Esophagus muscularis mucosa (tissue), 4 donors: ENCODE data around the gene BAIAP2. TPM values are rescaled to one million over a fixed set of nuclear protein-coding genes. Genes with fewer than 3 reads are reported as not detected.

ENCODE experiments used
- DNase-seq: peaks from one replicate; pipeline ENCODE4 v3.0.0-alpha.2; 2017; ENCODE audit errors: extremely low spot score
- H3K27ac ChIP-seq, 4 donors: fragments of 200-600 bp; sonication (generic); replicated peaks in 1 of 4; 1 replicate in 3 of 4; 2 replicates in 1 of 4; pipeline ENCODE4 v1.5.1; 2016 to 2019; ENCODE audit warnings: mild to moderate bottlenecking in 1 of 4
- H3K27me3 ChIP-seq, 4 donors: fragments of 200-600 bp; sonication (generic); one replicate each; pipeline versions ENCODE4 v1.5.1 to v1.6.0; 2016 to 2019
- H3K36me3 ChIP-seq, 4 donors: fragments of 200-600 bp; sonication (generic); one replicate each; pipeline ENCODE4 v1.5.1; 2016 to 2019
- H3K4me1 ChIP-seq, 4 donors: fragments of 200-600 bp; sonication (generic); one replicate each; pipeline ENCODE4 v1.5.1; 2016 to 2019
- H3K4me3 ChIP-seq, 4 donors: fragments of 200-600 bp; sonication (generic); 1 replicate in 2 of 4; 2 replicates in 2 of 4; pipeline ENCODE4 v1.5.1; 2016 to 2019; ENCODE audit warnings: mild to moderate bottlenecking in 4 of 4, moderate library complexity in 1 of 4
- H3K9me3 ChIP-seq, 4 donors: fragments of 200-600 bp; sonication (generic); 1 replicate in 3 of 4; 2 replicates in 1 of 4; pipeline ENCODE4 v1.5.1; 2016 to 2019
- EP300 ChIP-seq: sonication (generic); formaldehyde crosslinking; IDR thresholded peaks from one replicate; pipeline ENCODE4 v1.6.1; 2017; ENCODE audit warnings: antibody characterized with exemption
- POLR2A ChIP-seq: fragments of 450-650 bp; IDR thresholded peaks from one replicate; pipeline ENCODE4 v1.6.1; 2017; ENCODE audit warnings: antibody characterized with exemption, moderate library complexity, mild to moderate bottlenecking, low read depth
- POLR2AphosphoS5 ChIP-seq, 2 donors: sonication (generic); formaldehyde crosslinking; IDR thresholded peaks; one replicate each; pipeline ENCODE4 v1.6.1; 2017; ENCODE audit warnings: antibody characterized with exemption in 2 of 2
- WGBS: methylation state at CpG from one replicate; pipeline ENCODE4 v1.1.5; 2018; 5-methylcytosine and 5-hydroxymethylcytosine counted together
- intact Hi-C: fragments of 100-400 bp; cut with DNase I; formaldehyde crosslinking; loops from one replicate; pipeline ENCODE4 v1.15.1; 2023
- total RNA-seq, 4 donors: library from RNA; depleted of rRNA; stranded (reverse); fragments of >200 nt; gene quantifications; one replicate each; pipeline versions ENCODE4 v1.1.0 to v1.2.1, GENCODE V29; 2016
- TF ChIP-seq, protein P1 (sequence below), 3 experiments: fragments of 200-600 bp in 2 of 3; fragments of 450-650 bp in 1 of 3; sonication (generic) in 2 of 3; IDR thresholded peaks; one replicate each; pipeline ENCODE4 v1.5.1; 2017 to 2019; ENCODE audit warnings: antibody characterized with exemption in 3 of 3, mild to moderate bottlenecking in 2 of 3, moderate library complexity in 1 of 3

Gene BAIAP2, protein sequence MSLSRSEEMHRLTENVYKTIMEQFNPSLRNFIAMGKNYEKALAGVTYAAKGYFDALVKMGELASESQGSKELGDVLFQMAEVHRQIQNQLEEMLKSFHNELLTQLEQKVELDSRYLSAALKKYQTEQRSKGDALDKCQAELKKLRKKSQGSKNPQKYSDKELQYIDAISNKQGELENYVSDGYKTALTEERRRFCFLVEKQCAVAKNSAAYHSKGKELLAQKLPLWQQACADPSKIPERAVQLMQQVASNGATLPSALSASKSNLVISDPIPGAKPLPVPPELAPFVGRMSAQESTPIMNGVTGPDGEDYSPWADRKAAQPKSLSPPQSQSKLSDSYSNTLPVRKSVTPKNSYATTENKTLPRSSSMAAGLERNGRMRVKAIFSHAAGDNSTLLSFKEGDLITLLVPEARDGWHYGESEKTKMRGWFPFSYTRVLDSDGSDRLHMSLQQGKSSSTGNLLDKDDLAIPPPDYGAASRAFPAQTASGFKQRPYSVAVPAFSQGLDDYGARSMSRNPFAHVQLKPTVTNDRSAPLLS
- total RNA-seq: 10 to 100 TPM; 31.1 to 54.5 (median 36.7) TPM

DNA sequence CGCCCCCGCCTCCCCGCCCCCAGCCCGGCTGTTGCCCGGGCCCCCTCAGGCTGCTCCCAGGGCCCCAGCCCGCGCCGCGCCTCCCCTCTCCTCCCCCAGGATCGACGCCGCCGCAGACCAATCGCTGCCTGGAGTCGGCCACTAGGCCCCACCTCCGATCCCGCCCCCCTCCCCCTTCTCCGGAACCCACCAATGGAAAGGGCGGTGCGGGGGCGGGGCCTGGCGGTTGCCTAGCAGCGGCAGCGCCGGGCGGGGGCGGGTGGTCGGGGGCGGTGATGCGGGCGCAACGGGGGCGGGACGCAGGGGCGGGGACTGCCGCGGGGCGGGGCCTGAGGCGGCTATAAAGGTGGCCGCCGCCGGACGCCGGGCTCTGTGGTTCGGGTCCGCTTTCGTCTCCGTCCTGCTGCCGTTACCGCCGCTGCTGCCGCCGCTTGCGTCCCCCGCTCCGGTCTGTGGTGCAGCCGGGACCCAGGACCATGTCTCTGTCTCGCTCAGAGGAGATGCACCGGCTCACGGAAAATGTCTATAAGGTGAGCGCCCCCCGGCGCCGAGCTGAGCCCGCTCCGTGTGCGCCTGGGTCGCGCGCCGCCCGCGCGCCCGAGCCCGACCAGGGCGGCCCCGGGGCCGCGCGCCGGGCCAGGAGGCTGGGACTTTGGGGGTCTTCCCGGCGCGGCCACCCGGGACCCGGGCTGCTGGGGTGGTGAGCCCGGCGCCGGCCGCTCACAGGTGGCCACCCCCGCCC, at the start of gene BAIAP2:
Gene BAIAP2 (plus strand): TSS at position 373 of the 742 bp plus-strand sequence. CDS start 104 bp downstream, at position 477.
- Histone ChIP-seq H3K4me1 (peaks cover 66 to 73% (median 67%) of the 10 kb centered on the region in 4 donors), H3K27ac (peak within 1 kb of the TSS; percentile 71 to 89 (median 84))
- intact Hi-C loops: no loop called here

DNA sequence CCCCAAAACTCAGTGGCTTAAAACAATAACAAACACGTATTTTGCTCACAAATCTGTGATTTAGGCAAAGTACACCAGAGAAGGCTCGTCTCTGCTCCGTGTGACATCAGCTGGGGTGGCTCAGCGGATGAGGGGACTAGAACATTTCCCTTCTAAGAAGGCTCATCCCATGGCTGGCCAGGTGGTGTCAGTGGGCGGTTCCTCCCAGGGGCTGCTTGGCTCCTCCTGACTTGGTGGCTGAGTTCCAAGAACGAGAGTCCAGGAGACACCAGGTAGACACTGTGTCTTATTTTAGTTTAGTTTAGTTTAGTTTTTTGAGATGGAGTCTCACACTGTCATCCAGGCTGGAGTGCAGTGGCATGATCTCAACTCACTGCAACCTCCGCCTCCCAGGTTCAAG, 48.9 kb upstream of the BAIAP2 start:
- no peaks in the 10 kb centered on the region for H3K9me3 ChIP-seq
- H3K27ac ChIP-seq: peak overlapping the region in 3 of 4 donors; percentile 27 to 83 (median 76)
- no peaks in the 10 kb centered on the region for H3K36me3 ChIP-seq
- 83% methylated on average over 7 of the region's 7 CpGs for WGBS
- no peak for DNase-seq
- peaks cover 19 to 59% (median 55%) of the 10 kb centered on the region in 4 donors for H3K4me1 ChIP-seq
- intact Hi-C loops: loop anchor here (10.0 kb wide), 1 partner anchor 411 kb away; no protein-coding TSS in a partner anchor
- peaks cover 0 to 1% (median 0%) of the 10 kb centered on the region in 4 donors for H3K27me3 ChIP-seq
- no peak for TF ChIP-seq POLR2AphosphoS5 (IDR thresholded peaks at IDR 0.05)
- TF ChIP-seq, protein P1, sequence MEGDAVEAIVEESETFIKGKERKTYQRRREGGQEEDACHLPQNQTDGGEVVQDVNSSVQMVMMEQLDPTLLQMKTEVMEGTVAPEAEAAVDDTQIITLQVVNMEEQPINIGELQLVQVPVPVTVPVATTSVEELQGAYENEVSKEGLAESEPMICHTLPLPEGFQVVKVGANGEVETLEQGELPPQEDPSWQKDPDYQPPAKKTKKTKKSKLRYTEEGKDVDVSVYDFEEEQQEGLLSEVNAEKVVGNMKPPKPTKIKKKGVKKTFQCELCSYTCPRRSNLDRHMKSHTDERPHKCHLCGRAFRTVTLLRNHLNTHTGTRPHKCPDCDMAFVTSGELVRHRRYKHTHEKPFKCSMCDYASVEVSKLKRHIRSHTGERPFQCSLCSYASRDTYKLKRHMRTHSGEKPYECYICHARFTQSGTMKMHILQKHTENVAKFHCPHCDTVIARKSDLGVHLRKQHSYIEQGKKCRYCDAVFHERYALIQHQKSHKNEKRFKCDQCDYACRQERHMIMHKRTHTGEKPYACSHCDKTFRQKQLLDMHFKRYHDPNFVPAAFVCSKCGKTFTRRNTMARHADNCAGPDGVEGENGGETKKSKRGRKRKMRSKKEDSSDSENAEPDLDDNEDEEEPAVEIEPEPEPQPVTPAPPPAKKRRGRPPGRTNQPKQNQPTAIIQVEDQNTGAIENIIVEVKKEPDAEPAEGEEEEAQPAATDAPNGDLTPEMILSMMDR (IDR thresholded peaks at IDR 0.05): no peak
- no peak for TF ChIP-seq POLR2A
- no peak for TF ChIP-seq EP300
- no peak overlapping the region for H3K4me3 ChIP-seq

More for the DNA sequence above, at the start of gene BAIAP2:
- DNase-seq: peak; percentile 99
- Histone ChIP-seq H3K9me3 (no peaks in the 10 kb centered on the region), H3K4me3 (peak within 1 kb of the TSS; percentile 71 to 94 (median 78)), H3K27me3 (no peaks in the 10 kb centered on the region), H3K36me3 (peaks cover 0 to 30% (median 9%) of the 10 kb centered on the region in 4 donors)
- TF ChIP-seq EP300 (no peak), POLR2AphosphoS5 (IDR thresholded peaks at IDR 0.05) (peak; percentile 98 to 99), POLR2A (peak; percentile 96)
- TF ChIP-seq, protein P1 (IDR thresholded peaks at IDR 0.05): no peak
- no CpG with 5 or more reads among the region's 92 CpGs for WGBS

DNA sequence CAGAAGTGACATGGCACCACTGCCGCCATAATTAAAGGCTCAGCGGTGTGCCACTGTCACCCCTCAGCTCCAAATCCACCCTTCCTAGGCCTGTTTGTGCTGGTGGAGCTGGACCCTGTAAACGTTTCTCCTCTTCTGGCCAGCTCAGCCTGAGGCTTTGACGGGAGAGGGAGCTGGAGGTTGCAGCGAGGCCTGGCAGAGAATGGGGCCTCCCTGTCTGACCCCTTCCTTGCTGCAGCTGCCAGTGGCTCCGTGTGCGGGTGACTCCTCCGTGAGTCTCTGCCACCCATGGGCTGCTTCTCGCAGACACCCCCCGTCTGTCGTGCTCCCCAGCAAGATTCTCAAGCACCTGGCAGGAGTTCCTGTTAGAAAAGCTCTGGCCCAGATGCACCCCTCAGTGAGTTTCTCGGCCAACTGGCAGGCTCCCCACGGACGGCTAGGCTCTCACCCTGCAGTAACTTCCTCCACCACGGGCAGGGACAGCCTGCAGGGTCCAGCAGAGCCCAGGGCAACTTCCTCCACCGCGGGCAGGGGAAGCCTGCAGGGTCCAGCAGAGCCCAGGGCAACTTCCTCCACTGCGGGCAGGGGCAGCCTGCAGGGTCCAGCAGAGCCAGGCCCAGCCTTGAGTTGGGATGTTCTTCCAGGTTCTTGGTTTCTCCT, 48.0 kb upstream of the BAIAP2 start:
- Histone ChIP-seq H3K9me3 (no peaks in the 10 kb centered on the region), H3K4me1 (peaks cover 17 to 56% (median 53%) of the 10 kb centered on the region in 4 donors), H3K27ac (peak overlapping the region in 3 of 4 donors; percentile 7 to 67 (median 28)), H3K36me3 (no peaks in the 10 kb centered on the region), H3K4me3 (no peak overlapping the region), H3K27me3 (no peaks in the 10 kb centered on the region)
- no peak for TF ChIP-seq POLR2AphosphoS5 (IDR thresholded peaks at IDR 0.05)
- intact Hi-C loops: loop anchor here (10.0 kb wide), 1 partner anchor 412 kb away; no protein-coding TSS in a partner anchor
- DNase-seq: no peak
- WGBS: 39% methylated on average over 11 of the region's 18 CpGs

DNA sequence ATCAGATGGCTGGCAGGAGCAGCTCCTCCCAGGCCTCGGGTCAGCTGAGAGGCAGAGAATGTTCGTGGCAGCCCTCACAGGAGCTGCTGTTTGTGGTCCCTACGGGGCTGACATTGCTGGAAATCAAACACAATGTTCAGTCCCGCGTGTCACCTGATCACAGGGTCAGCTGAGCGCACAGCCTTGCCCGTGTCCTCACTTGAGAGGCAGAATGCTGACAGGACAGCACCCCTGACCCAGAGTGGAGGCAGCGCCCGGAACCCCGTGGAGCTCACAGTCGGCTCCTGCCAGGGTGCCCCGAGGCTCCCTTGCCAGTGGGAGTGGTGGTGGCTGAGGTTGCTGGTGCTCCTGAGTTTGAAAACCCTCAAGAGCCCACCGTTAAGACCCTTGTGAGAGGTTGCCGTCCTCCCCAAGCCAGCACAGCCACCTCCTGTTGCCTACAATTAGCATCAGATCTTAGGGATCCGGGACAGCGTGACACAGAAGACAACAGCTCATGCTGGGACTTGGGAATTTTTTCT, 47.0 kb upstream of the BAIAP2 start:
- TF ChIP-seq POLR2A (no peak), POLR2AphosphoS5 (IDR thresholded peaks at IDR 0.05) (no peak)
- Histone ChIP-seq H3K27me3 (no peaks in the 10 kb centered on the region), H3K27ac (peak overlapping the region in 2 of 4 donors; percentile 28 to 67), H3K36me3 (no peaks in the 10 kb centered on the region), H3K9me3 (no peaks in the 10 kb centered on the region), H3K4me3 (no peak overlapping the region), H3K4me1 (peaks cover 23 to 66% (median 62%) of the 10 kb centered on the region in 4 donors)
- DNase-seq: no peak
- intact Hi-C loops: loop anchor here (10.0 kb wide), 1 partner anchor 413 kb away; no protein-coding TSS in a partner anchor
- 70% methylated on average over 4 of the region's 16 CpGs for WGBS

DNA sequence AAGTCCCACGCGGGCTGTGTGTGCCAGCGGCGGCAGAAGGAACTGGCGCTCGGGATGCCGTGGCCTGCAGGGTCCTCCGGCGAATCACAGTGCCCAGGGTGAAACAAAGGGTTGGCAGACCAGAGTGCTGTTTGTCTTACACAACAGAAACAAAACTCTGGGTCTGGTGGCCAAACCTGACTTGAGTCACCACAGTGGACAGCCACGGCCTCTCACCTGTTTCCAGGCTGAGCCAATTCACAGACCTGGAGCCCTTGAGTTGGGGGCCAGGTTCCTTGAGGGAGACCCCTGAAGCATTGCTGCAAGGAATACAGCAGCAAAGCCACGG, 45.4 kb upstream of the BAIAP2 start:
- Histone ChIP-seq H3K36me3 (peaks cover 0 to 10% (median 5%) of the 10 kb centered on the region in 4 donors), H3K4me1 (peaks cover 31 to 72% (median 69%) of the 10 kb centered on the region in 4 donors), H3K27me3 (no peaks in the 10 kb centered on the region), H3K4me3 (peak overlapping the region in 1 of 4 donors; percentile 29), H3K27ac (no peak overlapping the region), H3K9me3 (no peaks in the 10 kb centered on the region)
- WGBS: 66% methylated on average over 11 of the region's 11 CpGs
- TF ChIP-seq, protein P1 (IDR thresholded peaks at IDR 0.05): no peak
- TF ChIP-seq EP300 (no peak), POLR2A (no peak), POLR2AphosphoS5 (IDR thresholded peaks at IDR 0.05) (no peak)
- intact Hi-C loops: loop anchor here (10.0 kb wide), 1 partner anchor 415 kb away; no protein-coding TSS in a partner anchor
- DNase-seq: no peak
